HG03342 (cell line): ENCODE data around the gene ESR1.
"Not testable (repeated sequence)": the region's sequence is repeated elsewhere in the genome, so short reads cannot be mapped to it uniquely, and the experiment has no call there.

Source experiments
- ATAC-seq: cut with Tn5 transposase; IDR thresholded peaks from one replicate; pipeline ENCODE4 v1.9.1; 2021; ENCODE audit warnings: mild to moderate bottlenecking, moderate library complexity; ENCODE audit not compliant: unreplicated experiment

Gene ESR1

DNA sequence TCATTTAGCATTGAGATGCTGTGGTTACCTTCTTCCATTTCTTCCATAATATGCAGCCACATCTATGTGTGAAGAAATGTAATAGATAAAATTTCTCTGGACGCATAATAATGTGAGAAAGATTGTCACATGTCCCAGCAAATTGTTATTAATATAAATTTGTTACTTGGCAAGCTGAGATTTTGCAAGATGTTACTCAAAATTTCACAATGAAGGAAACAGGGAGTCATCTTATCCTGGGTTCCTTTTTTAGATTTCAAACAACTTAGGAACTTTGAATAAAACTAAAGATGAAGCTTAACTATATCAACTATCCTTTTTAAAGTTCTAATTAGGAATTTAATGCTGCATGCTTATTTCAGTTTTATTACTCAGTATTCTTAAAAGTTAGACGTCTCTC, 3.6 kb downstream of the ESR1 start:
- no peak for ATAC-seq

DNA sequence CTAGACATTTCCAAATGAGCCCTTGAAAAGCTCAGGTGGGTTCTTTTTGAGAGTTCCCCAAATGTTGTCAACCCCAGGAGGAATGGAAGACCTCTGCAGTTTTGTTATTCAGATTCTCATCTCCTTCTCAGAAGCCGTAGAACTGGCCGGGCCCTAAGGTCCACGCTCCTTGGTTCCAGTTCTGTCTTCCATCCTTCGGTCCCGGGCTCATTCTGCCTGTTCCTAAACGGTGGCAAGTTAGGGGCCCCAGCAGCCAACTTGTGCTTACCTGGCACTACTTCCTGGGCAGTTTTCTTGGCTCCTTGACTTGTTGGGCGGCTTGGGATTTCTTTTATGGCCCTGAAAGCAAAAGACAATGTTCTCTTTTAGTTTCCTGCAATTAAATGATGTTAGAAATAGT, 6.4 kb downstream of the ESR1 start:
- ATAC-seq, result no peak

DNA sequence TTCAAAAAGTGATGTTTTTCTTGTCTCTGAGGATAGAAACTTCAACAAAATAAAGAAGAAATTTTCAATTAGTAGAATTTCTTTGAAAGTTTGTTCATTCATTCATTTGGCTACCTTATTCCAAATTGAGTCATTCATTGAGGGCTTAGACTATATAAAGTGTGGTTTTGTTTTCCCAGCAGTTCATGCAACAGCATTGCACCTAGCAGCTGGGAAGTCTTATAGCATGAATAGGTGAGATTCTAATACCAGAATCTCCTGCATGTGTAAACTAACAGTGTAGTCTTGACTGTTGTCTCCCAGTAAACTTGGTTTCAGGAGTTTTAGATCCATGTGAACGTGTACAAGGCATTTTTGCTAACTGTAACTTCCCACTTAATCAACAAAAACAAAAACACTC, 7.1 kb downstream of the ESR1 start:
- no peak for ATAC-seq

DNA sequence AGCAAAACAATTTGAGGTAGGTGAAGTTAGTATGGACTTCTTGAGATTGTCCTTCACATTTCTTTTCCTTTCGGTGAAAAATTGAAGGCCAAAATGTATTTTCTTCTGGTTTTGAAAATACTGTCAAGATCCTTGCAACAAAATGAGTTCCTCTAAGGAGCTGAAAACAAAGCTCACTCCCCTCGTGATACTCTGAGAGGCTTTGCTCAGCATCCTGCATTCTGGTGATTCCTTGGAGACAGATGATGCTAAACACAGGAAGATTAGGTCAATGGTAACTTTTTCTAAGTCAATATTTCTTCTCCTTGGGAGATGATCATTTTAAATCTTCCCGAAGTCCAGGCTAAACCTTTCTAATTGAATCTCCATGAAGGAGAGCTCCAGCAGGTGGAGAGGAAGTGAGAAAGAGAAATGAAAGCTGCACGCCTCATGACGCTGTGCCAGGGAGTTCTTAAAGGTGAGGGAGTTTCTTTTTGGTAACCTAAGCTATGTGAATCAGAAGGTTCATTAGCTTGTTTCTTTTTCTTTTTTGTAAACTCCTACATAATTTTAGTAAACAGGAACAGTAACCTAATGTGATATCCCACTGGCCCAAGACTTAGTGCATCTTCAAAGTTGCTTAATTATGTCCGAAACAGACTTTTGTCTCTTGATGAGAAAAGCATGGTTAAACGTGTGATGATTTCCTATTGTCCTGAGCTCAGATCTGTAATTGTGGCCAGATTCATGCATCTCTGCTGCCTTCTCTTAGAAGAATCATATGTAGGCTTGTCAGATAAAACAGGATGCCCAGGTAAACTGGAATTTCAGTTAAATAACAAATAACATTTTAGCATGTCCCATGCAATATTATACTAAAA, 15.0 kb downstream of the ESR1 start:
- peak; percentile 97 for ATAC-seq

DNA sequence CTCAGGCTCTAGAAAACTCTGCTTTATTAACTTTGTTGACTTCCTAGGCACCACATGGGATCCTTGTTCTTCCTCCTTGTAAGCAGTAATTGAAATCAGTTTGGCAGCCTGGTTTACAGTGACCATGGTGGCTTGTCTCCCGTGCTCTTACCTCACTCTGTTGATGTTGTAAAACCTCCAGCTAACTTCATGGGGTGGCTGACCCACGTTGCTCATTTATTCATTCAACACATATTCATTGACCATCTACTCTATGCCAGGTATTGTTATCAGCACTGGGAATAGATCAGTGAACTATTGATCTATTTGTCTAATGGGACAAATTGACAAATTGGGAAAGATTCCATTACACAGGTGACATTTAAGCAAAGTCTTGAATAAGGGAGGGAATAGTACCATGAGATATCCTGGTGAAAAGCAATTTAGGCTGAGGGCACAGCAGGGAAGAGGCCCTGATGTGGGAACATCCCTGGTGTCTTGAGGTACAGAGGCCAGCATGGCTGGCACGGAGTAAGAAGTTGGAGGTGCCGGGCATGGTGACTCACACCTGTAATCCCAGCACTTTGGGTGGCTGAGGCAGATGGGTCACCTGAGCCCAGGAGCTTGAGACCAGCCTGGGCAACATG, 19.1 kb downstream of the ESR1 start:
- ATAC-seq, result no peak

DNA sequence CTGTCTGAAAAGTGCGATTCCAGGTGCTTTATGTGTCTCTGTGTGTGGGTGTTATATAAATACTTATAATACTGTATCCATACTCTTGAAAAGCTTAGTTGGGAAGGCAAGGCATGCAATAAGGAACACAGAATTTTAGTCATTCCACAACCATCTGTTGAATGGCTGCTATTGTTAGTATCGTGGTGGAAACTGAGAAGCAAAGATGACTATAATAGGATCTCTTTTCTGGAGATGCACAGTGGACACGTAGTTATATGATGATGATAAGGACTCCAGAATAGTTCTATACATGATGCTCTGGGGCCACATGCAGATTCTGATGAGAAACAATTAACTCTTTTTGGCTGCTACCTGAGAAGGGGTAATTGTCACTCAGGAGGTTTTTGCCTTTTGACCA, 25.2 kb downstream of the ESR1 start:
- ATAC-seq, result no peak

DNA sequence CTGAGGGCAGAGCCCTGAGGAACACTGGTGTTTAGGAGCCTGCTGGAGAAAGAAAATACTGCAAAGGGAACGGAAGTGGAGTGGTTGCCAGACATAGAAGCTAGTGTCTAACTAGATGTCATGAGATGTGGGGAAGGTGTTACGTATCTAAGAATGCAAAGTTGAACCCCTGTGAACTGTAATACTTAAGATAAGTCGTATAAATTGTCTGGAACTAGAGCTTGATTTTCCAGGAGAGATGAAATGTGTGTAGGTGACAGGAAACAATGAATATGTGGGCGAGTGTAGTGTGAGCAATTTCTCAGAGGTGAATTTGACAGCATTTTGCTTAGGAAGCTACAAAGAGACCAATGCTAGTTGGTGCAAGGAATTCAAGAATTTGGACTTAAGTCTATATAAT, 27.9 kb downstream of the ESR1 start:
- ATAC-seq, result no peak

DNA sequence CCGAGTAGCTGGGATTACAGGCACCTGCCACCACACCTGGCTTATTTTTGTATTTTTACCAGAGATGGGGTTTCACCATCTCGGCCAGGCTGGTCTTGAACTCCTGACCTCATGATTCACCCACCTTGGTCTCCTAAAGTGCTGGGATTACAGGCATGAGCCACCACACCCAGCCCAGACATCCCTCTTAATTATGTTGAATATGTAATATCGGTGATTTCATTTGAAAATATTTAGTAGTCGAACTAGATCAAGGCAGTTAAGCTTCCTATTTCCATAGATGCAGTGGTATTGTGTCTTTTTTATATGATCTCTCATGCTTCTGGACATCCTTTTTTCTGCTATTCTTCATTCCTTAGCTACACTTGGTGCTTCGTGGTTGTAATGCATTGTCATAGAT, 29.7 kb downstream of the ESR1 start:
- ATAC-seq, result no peak

DNA sequence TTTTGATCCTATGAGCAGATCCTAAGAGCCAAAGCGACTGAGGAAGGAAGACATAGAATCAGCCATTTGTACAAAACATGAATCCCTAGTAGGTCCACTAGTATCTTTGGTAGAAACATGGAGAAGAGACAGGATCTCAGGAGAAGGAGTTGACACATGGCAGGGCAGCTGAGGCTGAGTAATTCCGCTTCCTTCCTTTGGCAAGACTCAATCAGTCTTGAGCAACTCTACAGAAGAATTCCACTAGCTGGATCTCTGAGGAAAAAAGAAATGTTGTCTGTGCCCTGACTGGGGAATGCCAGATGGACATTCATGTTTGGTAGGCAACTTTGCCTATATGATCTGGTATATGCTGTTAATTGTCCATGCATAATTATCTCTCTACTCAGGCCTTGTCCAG, 35.3 kb downstream of the ESR1 start:
- no peak for ATAC-seq

DNA sequence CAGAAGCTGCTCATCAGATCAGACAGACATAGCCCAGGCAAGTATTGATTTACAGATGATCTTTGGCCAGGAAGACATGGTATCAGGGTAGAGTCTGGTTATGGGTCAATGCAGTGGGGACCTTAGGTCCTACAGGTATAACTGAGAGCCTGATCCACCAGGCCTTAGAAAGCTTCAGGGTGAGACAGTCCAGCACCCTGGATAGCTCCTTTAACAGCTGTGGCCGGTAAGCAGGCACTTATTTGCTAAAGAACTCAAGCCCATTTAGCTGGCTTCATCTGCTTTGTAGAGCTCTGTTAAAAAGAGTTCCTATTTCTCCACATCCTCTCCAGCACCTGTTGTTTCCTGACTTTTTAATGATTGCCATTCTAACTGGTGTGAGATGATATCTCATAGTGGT, 39.6 kb downstream of the ESR1 start:
- no peak for ATAC-seq

DNA sequence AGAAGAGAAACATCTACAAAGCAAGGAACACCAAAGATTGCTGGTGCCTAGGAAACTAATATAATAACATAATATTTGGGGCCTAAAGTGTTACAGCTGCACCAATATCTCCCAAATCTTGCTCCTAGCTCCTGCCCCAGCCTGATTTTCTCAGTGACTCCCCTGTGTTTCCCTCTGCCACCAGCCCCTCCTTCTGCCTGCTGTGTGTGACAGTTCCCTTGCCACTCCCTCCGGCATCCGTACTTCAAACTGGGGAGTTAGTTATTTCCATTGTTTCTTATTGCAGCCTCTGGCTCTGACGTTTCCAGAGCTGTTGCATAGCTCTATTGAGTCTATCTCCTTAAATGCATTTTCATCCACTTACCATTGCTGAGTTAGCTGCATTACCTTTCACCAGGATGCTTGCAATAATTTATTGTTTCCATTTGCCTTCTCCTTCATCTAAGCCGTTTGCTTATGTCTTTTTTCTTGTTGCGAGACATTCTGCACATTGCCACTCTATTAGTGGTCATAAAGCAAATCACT, 43.1 kb downstream of the ESR1 start:
- no peak for ATAC-seq

DNA sequence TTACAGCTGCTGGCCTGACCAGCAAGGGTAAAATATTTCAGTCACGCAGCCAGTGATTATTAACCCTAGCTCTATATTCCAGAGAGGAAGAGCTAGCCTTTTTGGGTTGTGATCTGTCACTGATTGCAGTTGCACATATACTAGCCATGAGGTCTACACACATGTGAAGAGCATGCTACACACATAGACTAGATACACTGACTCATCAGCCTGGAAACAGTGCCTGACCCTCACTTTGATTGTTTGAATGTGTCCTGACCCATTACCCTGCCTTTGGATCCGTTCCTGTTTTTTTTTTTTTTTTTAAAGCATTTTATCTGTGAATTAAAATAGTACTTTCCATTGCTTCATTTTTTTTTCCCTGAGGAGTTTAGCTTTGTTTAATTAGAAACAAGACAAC, 50.8 kb downstream of the ESR1 start:
- no peak for ATAC-seq

DNA sequence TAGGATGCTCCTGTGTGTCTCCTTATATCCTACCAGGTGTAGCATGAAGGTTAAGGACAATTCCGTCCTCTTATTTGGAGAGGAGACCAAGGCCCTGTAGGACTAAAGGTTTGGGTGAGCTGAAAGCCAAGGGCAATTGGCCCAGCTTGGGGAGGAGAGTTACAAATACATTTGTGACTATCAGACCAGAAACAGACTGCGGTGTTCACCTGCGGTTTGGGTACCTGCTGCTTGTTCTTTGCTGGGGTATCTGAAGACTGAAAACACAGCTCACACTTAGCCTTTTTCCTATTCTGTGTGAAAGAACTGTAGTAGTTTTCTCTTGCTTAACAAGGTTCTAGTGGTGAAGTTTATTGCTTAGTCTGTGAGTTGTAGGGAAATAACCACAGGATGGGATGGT, 55.0 kb downstream of the ESR1 start:
- no peak for ATAC-seq

DNA sequence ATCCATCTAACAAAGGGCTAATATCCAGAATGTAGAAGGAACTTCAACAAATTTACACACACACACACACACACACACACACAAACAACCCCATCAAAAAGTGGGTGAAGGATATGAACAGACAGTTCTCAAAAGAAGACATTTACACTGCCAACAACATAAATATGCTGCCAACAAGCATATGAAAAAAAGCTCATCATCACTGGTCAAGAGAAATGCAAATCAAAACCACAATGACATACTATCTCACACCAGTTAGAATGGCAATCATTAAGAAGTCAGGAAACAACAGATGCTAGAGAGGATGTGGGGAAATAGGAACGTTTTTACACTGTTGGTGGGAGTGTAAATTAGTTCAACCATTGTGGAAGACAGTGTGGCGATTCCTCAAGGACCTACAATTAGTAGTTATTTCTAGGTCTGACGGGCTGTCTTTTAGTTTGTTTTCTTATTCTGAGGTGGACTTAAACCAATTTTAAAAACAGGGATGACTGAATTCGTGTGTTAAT, 59.9 kb downstream of the ESR1 start:
- ATAC-seq, result not testable (repeated sequence)

DNA sequence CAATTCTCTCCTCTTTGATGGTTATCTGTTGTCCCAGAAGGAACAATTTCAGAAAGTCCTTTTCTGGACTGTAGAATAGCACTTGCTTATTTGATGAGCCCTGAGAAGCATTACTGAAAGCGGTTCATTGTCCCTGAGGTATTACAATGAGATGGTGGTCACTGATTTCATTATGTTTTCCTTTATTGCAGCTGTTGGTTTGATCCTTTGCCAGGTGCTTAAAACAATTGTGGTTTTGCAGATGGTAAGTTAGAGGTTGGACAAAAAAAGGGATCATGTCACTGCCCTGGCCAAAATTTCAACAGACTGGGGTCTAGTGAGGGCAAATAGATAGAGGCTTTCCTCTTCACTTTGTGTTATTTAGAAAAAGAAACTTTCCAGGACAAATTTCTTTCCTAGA, 61.9 kb downstream of the ESR1 start:
- ATAC-seq, result no peak

DNA sequence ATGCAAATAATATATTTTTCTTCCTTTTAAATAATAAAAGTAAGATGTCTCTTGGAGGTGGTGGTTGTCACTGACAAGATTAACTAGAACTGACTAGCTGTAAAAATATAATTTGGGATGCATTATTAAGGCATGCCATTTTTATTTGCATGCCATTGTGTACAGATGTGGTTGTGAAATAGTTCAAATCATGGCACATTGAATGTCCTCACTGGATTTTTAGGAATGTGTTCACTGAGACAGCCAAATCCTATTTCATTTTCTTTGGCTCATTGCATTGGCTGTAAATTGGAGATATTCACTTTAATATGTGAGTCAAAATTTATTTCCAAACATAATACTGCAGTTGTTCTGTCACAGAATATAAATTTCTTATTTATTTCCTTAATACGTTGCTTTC, 62.3 kb downstream of the ESR1 start:
- no peak for ATAC-seq

DNA sequence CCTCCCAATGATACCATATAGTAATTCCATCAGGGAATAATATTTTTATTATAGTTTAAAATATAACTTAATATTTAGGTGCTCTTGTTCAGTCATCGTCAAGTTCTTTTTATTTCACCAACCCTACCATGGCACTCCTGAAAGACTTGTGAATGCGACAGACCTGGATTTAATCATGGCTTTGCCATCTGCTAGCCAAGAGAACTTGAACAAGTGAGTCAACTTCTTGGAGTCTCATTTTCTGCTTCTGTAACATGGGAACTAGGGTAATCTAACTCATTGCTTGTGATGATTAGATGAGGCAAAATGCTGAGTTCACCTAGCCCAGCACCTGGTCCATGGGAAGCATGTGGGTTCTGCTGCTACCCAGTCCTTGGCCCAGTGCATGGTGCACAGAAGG, 62.9 kb downstream of the ESR1 start:
- no peak for ATAC-seq

DNA sequence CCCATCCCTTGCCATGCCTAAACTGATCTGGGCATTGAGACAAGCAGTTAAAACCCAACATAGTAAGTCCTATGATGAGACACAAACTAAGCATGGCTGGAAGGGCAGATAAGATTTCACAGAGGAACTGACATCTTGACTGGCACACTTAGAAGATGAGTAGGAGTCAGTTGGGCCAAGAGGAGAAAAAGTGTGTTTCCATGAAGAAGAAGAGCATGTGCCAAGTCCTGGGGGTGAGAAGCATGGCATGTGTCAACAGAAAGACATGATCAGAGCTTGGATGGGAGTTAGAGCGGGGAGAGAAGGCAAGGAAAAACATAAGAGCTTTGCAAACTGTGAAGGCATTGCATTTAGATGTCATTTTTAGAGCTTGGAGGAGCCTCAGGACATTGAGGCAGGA, 68.0 kb downstream of the ESR1 start:
- no peak for ATAC-seq

DNA sequence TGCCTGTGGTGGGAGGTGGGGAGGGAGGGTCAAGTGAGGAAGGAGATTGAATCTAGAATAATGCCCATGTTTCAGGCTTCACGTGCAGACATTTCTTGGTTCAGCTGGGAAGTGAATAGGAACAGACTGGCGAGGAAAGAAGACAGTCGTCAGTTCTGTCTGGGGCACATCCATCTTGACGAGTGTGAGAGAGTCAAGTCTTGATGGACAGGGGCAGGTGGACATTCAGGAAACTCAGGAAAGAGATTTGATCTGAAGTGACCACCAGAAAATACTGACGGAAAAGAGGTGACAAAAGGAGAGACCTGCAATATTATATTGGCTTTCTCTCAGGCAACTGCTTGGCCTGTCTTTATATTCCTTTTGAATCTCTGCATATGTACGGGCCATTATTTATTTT, 68.6 kb downstream of the ESR1 start:
- ATAC-seq, result no peak

DNA sequence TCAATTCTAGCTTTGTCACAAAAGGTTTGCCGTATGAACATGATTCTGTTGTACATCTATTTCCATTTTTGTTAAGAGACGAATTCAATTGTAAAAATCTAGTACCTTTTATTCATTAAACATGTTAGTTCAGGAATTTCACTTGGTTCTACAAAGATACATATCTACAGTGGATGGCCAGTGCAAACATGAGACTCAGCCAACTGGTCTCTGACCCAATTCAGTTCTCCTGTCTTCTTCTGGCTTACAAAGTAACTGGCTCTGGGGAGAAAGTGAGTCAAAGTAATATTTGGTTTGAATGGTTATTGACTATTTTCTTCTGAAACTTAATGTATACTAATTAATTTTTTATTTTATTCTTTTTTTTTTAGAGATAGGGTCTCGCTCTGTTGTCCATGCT, 70.0 kb downstream of the ESR1 start:
- no peak for ATAC-seq

DNA sequence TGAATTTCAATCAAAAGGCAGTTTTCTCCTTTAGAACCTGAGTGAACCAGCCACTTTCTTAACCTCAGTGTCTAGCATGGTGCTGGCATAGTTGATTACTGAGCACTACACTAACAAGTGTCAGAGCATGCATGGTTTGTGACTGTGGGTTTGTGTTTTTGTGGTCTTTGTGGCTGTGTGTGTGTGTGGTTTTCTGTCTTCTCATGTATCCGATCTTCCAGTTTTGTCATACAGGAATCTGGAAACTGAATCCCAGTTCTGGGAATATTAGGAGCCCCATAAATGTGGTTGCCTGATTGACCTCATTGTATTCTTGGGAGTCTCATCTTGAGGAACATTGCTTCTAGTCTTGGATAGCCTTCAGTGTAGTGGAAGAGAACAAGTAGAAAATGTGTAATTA, 73.7 kb downstream of the ESR1 start:
- ATAC-seq, result no peak

DNA sequence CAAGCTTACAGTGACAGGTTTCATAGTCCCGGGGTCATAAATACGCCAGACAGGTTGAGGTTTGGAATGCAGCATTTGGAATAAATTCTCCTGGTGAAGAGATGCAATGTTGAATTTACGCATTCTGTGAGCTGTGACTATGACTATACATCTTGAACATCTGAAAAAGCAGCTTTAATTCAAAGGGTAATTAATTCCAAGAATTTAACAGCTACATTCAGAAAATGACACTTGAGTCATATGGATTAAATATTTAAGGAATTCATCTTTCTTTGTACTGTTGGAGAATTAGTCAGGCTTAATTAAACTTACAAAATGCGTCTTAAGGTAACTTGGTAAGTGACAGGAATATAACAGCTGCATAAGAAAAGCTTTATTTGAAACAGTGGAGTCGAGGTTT, 74.7 kb downstream of the ESR1 start:
- no peak for ATAC-seq
